Measurements from ENCODE around the gene NR3C1.

The NR3C1 gene

DNA sequence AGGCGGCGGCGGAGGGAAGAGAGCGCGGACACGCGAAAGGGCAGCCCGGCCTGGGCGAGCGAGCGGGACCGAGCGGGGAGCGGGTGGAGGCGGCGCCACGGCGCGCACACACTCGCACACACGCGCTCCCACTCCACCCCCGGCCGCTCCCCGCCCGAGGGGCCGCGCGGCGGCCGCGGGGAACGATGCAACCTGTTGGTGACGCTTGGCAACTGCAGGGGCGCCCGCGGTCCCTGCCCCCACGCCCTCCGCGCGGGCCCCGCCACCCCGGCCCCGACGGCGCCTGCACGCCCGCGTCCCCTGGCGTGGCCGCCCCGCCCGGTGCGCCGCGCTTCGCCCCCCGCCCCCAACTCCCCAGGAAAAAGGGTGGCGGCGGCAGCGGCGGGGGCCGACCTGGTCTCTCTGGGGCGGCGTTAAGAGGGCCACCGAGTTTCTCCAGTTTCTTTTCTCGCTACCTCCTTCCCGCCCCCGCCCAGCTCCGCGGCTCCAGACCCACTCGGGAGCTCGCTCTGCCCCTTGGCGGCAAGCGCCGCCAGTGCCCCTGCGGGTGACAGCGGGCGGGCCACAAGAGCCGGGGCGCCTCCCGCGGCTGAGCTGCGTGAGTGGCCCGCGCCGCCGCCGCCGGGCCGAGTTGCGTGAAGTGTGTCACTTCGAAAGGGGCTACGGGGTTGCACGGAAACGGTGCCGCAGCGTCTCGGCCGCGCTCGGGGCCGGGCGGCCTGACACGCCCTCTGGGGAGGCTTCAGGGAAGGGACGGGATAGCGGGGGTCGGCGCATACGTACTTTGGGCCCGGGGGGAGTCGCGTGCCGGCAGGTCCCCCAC, at the start of gene NR3C1:
TSS of gene NR3C1 (minus strand) at position 94 of the 823 bp plus-strand sequence. CDS start 2,847 bp downstream, outside the sequence.
- DNase-seq: no peak

DNA sequence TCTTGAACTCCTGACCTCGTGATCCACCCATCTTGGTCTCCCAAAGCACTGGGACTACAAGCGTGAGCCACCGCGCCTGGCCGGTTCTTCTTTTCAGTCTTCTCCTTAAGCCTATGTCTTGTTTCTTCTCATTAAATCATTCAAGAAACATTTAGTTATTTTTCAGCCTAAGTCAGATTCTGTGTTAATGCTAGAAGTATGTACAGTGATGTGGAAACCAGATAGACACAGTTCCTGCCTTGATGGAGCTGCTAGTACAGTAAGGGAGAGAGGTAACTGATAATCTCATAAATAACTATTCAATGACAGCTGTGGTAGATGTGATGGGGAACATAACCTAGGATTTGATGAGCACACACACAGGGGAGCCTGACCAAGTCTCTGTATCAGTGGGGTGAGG, 46.3 kb upstream of the NR3C1 start:
- DNase-seq: no peak

DNA sequence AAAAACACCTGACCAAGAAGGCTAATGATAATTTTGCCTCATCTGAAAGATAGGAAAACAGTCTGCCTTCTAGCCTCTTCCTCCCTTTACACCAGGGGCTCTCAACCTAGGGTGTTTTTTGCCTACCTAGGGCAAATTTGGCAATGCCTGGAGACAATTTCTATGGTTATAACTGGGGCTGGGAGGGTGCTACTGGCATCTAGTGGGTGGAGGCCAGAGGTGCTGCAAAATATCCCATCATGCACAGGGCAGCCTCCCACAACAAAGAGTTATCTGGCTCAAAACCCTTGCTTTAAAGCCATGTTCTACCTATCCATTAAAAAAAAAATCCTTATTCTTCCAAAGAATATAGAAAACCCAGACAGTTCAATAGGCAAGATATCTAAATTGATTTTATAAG, 45.0 kb upstream of the NR3C1 start:
- DNase-seq: no peak

DNA sequence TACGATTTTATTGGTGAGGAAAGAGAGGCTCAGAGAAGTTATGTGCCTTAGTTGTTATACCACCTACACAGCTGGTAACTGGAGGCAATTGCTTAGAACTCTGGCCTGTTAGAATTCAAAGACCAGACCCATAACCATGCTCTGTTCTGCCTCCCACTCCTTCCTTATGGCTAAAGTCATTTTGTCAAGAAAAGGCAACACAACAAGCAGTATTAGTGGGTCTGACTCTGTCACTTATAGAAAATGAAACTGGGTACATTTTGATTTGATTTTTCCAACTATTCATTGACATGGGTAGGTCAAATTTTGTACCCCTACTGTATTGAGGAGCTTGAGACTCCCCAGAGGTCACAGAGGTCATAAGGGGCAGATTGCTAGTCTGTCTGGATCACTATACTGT, 44.5 kb upstream of the NR3C1 start:
- DNase-seq: no peak

DNA sequence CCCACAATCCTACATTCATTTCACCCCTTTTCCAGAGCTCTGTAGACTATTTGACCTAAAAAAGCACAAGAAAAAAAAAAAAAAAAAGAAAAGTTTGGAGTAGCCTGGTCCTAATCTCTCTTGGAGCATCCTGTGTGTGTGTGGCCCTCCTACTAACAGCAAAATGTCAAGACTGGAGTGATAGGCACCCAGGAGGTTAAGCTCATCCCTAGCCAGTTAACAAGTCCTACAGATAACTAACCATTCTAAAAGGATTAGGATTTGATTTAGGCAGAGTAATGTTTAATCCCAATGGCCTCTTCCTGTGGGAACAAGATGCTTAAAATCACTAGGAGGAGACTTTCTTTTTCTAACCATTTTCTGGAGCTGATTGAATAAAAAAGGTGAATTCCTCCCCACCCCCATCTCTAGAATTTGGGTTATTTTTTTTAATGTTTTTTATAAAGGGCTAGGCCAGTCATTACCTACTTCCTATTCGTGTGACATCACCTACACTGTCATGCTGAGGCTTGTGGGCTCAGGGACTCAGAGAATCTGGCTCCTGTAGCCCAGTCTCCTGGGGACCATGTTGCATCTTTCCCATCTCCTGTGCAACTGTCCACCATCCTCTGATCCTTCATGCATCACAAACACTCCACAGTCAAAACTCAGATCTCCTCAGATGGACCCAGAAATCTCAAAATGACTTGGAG, 43.2 kb upstream of the NR3C1 start:
- no peak for DNase-seq

DNA sequence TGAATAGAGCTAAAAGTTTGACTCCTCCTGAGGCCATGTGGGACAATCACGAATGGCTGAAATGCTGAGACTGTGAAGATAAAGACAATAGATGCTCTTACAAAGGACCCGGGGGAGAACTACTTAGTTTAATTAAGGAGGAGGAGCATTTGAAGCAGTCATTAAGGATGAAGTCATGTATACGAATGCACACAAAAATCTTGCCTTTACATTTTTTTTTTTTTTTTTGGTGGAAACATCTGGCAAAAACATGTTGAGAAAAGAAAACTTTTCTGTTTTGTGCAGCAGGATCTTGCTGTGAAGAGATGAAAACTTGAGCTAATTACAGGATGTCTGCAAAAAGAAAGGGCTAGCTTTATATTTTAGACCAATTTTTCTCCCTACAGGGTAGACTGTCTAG, 42.3 kb upstream of the NR3C1 start:
- DNase-seq: no peak

DNA sequence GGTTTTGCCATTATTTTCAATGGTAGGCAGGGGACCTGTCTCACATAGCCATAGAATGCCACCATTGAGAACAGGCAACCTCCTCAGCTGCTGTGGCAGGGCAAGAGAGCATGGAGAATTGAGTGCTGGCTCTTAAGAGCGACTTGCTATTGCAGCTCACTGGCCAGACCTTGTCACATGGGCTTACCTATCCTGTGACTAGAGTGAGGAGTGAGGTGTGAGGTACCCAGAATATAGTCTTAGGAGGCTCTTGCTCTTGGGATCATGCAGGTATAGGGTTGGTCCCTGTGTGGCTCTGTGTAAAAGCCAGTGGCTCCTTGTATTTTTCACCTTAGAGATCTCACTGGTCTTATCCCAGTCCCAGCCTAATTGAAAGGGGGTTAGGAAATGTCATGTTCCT, 39.8 kb upstream of the NR3C1 start:
- DNase-seq: no peak

DNA sequence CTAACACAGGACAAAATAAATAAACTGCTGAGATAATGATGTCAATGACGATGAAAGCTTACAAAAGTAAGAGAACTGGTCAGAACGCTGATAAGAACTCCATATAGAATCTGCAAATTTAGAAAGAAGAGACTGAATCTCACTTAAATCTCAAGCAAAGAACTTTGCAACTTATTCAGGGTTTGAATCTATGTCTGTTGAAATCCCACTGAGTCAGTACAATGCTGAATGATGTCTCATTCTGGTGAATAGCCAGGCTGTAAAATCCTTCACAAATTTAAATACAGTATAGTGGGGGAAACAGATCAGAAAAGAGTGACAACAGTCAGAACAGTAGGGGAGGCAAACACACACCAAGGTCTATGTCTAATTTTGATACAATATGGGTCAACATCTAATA, 38.9 kb upstream of the NR3C1 start:
- DNase-seq: no peak

DNA sequence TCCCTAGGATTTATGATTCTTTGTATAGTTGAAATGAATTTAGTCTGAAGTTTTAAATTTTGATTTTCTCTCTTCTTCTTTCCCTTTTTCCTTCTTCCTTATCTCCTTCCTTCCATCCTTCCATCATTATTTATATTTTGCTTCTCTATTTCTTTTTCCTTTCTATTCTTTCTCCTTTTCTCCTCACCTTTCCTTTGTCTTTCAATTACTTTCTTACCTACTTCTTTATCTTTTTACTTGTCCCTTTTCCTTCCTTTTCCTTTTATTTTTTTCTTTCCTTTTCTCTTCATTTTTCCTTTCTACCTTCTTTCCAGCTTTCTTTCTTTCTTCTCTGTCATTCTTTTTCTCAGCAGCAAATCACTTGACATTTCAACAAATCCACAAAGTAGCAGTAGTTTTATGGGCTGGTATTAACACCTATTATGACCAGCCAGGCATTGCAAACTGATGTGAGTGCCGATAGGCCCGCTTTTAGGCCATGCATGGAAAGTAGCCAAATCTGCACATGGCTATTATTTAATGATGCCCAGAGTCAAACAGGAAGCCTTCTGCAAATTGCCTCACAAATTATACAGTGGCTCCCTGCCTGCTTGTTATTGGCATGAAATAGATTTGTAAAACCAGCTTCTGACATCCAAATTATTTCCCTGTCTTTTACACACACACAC, 37.1 kb upstream of the NR3C1 start:
- peak; percentile 13 for DNase-seq

DNA sequence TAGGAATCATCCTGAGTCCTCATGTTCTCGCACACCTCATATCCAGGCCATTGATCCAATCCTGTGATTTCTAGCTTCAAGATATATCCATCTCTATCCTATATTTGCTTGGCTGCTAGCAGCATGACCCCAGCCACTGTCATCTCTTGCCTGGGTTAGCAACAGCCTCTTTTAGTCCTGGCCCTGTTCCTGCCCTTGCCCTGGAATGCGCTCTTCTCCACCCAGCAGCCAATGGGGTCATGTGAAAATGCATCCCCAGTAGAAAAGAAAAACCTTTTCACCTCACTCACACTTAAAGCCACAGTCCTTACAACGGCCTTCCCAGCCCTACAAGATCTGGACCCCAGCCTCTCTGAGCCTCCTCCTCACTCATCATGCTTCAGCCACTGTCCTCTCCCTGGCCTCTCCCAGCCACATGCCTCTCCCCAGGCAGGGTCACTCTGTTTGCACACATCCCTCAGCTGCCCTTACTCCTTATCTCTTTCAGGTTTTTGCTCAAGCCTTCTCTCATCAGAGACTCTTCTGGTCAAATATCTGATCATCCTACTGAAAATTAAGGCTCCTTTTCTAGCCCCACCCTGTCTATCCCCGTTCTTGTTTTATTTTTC, 34.3 kb upstream of the NR3C1 start:
- no peak for DNase-seq

DNA sequence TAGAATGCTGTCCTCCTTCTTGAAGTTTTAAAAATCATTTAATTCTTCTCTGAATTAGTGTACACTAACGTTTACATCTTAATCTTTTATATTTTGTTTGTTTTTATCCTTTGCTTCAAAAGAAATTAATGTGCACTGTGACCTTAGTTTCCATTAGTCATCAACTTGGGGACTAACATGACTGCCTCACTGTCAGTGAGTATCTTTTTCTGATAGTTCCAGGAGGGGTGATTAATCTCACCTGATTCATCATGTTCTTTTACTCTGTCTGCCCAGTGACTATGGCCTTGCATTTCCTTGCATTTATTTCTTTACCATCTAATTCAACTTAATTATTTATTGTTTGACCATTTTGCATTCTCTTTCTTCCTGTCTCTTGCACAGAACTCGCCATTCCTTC, 33.4 kb upstream of the NR3C1 start:
- DNase-seq: no peak

DNA sequence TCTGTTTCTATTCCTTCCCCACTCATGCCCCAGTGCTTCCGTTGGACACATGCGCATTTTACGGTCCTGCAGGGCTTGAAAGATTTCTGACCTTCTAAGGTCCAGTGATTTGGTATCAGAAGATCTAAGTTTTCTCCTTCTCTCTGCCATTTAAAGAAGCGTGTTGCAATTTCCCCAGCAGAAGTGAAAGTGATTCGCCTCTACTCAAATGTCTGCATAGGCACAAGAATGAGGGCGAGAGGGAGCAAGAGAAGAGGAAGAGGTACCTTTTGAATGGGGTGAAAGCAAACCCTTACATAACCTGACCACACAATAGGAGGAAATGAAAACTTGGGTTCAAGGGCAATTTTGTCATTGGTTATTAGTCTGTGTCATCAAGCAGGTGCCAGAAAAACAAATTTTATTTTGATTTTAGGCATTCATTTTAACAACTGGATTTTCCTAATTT, 31.7 kb upstream of the NR3C1 start:
- DNase-seq: no peak

DNA sequence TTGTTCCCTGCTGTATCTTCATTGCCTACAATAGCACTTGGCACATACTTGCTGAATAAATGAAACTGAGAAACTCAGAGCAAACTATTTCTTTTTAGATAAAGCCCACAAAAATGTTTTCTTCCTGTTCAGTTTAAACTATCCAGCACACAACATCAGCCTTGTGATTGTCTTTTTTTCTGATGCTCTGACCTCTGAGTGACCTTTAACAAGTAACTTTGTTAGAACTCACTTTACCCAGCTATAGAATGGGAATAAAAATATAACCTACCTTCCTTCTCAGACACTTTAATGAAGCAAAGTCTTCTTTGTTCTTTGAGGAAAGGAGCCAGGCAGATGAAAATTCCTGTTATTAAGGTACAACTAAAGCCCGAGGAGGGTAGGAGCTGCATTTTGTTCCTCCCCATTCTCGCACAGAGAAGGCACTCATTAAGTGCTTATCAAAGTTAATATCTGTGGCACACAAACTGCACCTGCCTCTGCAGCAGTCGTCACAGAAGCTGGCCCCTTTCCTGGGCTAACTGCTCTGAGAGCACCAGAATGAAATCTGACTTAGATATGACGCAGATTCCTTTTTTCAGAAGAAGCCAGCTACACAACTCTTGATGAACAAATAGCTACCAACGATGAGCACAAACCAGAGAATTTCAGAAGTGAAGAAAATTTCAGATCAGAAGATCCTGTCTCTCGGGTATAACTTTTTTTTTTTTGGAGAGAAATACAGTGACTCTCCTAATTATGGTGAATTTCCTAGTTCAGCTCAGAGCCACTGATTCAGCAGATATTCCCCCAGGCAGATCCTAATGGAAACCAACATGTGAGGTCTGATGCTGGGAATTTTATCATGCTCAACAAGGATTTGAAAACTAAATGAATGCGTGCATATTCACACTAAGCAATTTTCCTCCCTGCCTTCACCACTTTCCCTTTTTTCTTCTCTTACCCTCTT, 31.0 kb upstream of the NR3C1 start:
- DNase-seq: no peak

DNA sequence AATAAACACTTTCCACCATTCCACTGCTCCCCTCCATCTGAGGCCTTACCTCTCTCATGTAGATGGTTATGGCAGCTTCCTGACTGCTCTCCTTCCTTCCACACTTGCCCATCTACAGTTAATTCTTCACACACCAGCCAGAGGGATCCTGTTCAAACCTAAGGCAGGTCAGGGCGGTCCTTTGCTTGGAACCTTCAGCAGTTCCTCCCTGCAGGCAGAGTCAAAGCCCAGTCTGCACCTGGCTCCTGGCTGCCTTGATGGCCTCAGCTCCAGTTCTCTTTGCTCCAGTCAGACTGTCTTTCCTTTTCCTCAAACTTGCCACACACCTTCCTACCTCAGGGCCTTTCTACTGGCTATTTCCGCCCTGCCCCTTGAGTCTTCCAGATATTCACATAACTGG, 30.2 kb upstream of the NR3C1 start:
- no peak for DNase-seq

DNA sequence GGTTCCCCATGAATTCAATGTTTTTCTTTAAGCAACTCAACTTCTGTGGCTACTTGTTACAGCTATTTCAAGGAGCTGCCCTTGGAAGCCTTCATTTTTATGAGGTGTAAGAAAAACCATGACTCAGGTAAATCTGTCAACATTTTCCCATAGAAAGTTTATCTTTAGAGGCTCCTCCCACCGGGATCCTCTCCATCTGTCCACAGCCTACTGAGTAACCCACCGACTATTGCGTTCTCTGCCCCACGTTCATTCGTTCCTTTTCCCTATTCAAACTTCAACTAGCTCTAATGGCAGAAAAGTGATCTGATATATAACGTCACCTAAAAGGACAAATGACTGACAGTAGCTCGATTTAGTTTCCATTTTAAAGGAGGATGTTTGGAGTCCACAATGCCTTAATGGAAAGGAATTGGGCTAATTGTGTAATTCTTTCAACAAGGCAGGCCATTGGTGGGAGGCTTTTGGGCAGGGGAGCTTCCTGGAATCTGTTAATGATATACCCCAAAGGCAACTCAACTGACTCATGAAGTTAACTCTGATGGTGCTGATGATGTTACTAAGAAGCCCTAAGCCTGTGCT, 29.3 kb upstream of the NR3C1 start:
- no peak for DNase-seq

DNA sequence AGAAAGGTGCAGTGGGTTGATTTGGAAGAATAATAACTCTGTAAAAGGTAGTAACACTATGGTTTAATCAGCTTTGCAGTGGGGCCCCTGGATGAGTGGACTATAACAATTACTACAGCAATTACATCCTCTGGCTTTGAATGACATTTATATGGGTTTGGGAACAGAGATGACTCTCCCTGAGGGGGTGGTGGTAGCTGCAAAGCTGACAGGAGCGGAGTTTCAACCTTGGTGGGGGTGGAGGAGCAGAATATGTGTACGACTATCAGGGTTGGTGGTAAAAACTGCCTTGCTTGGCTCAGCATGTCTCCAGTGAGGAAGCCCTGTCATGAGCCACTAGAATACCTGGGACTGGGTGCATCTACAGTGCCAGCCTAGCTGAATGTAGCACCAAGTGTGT, 28.3 kb upstream of the NR3C1 start:
- no peak for DNase-seq

DNA sequence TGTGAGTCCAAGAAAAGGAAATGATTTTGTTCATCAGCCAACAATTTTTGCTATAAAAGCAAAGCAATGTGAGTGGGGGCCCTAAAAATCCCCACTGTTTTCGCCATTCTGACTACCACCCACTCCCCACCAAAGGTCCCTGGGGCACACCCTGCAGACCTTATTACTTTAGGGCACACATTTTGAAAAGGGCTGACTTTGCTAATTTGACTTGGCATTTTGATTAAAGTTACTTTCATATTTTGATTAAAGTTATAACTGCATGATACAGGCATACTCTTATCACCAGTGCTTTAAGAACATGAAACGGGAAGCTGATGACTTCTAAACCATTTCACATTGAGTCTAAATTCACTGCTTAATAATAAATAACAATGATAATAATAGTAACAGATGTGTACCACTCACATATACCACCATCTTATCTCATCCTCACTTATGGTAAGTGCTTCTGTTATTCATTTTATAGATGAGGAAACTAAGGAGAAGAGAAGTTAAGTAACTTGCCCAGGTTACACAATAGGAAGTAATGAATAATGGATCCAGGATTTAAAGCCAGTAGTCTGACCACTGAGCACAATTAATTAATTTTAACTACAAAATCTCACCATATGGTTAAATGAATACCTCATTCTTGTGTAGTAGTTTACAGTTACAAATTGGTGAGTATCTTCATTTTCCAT, 25.4 kb upstream of the NR3C1 start:
- DNase-seq: no peak

DNA sequence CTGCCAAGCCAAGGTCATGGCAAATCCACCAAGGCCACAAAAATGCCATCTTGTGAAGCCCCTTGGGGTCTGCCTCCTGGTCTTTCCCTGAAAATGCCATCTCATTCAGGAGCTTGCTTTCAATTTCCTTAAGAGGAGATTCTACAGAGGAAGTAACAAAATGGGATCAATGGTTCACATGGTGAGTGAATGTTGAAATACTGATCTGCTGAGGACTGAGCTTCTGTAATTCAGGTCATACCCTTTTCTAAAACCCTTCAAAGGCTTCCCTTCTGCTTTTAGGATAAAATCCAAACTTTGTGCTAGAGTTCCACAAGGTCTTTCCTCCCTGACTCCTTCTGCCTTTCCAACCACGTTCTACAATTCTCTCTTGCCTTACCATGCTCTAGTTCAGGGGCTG, 24.7 kb upstream of the NR3C1 start:
- no peak for DNase-seq

DNA sequence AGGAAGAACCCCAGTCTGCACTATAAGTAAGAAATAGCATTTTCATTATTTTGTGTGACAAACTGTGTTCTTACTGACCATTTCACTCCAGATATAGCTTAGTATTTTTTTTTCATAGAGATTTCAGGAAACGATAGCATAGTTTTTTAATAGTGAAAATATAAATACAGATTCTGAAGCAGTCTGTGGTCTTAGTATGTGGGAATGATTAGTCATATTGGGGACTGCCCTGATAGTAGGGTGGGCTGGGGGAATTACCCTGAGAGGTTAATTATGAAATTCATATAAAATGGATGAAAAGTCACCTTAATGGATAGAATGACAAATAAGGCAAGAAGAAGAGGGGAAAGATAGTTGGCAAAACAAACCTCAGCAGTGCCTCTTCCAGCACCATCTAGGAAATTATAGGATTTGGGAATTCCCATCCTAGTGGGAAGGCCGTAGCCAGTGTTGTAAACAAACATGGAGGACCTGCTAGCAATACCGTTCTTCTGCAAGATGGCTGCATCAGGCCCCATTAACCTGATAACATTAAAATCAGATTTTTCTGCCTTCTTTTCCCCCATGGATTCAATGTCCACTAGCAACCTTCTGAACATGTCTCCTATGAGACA, 23.7 kb upstream of the NR3C1 start:
- no peak for DNase-seq

DNA sequence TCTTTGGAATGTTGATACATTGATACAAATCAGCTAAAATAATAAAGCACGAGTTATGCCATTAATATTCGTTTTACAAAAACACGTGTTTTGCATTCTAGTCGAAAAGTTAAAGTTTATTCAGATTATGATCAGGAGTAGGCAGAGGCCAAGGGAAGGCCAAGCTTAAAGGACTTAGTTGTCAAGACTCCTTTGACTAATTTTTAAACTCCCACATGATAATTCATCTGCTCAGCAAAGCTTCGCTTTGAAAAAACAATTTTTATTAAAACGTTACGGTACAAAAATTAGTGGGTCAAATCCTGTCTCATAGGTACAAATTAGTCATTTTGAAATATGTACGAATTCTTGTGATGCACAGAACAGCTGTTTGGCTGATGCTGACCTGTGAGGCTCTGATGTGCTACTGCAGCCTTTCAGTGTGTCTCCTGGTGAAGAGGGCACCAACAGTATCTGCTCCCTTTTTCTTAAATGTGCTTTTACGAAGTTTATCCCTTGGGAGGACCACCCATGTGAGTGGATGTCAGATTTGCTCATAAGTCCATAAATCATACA, 23.0 kb upstream of the NR3C1 start:
- no peak for DNase-seq

DNA sequence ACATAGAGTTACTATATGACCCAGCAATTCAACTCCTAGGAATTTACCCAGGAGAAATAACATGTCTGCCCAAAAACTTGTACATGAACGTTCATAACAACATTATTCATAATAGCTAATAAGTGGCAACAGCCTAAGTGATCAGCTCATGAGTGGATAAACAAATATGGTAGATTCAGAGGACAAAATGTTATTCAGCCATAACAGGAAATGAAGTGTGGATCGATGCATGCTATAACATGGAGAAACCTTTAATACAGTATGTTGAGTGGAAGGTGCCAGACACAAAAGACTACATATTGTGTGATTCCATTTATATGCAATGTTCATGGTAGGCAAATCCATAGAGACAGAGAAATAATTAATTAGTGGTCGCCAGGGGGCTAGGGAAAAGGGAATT, 22.3 kb upstream of the NR3C1 start:
- no peak for DNase-seq
